ENCODE data around the gene ZNF43.
"Not testable (repeated sequence)": the region's sequence is repeated elsewhere in the genome, so short reads cannot be mapped to it uniquely, and the experiment has no call there.

The ZNF43 gene

DNA sequence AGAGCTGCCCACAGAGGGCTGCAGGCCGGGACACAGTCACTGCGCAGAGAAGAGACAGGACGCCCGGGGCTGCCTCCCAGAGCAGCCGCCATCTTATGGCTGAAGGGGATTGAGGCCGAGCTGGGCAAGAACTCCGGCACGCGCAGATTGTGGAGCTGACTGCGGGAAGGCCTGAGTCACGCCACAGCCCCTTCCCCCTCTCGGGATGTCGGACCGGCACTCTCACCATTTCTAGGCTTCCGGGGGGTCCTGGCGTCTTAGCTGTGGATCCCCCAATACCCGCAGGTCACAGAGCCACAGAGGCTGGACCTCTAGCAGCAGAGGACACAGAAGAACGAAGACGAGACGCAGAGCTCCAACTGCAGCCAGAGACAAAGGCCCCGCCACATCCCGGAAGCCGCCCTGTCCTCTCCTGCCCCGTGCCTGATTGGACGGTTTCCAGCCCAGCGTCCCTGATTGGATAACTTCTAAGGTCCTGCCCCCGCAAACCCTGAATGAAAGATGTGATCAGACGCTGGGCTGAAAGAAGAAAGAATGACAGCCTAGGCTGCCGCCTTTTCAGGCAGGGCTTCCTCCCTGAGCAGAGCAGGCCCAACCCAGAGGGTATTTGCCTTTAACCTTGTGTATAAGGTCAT, at the start of gene ZNF43:
TSS of gene ZNF43 (minus strand) at position 373 of the 635 bp plus-strand sequence. CDS start at position 229, 144 bp downstream.
- DNase-seq (ENCODE audit: low read depth in 3 of 3), result peak; percentile 76 to 86 (median 80)

- DNase-seq (ENCODE audit: low read depth in 3 of 3), result not testable (repeated sequence)
Observed at GRCh38 chr19:21885516-21885915, 49.5 kb upstream of the ZNF43 start.

DNA sequence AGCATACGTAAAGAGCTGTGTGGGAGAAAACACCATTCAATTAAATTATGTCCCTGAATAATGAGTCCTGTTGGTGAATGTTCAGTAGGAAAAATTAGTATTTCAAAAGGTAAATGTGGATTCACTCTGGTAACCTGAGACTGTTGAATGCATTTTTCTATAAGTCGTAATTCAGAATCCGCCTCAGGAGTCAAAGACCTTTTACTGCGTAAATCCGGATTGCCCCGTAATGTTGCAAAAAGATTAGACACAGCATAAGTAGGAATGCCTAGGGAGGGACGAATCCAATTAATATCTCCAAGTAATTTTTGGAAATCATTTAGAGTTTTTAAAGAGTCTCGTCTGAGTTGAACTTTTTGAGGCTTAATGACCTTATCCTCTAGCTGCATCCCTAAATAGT, 48.8 kb upstream of the ZNF43 start:
- DNase-seq (ENCODE audit: low read depth in 3 of 3), result not testable (repeated sequence)

DNA sequence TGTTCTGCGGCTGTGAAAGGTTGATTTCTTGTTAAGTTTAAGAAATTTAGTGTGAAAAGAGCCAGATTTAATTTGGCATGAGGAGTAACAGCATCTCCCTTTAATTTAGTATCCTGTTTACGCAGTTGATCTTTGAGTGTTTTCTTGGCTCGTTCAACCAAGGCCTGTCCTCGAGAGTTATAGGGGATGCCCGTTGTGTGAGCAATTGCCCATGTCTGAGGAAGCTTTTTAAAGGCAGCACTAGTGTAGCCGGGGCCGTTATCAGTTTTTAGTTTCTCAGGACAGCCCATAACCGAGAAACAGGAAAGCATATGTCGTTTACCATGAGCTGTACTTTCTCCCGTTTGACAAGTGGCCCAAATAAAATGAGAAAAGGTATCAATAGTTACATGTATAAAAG, 47.5 kb upstream of the ZNF43 start:
- DNase-seq (ENCODE audit: low read depth in 3 of 3), result no peak

DNA sequence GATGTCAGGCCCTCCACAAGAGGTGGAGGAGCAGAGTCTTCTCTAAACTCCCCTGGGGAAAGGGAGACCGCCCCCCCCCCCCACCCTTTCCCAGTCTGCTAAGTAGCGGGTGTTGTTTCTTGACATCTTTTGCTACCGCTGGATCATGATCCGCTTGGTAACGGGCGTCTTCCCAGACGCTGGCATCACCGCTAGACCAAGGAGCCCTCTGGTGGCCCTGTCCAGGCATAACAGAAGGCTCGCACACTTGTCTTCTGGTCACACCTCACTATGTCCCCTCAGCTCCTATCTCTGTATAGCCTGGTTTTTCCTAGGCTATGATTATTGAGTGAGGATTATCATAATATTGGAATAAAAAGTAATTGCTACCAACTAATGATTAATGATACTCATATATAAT, 44.8 kb upstream of the ZNF43 start:
- not testable (repeated sequence) for DNase-seq (ENCODE audit: low read depth in 3 of 3)

DNA sequence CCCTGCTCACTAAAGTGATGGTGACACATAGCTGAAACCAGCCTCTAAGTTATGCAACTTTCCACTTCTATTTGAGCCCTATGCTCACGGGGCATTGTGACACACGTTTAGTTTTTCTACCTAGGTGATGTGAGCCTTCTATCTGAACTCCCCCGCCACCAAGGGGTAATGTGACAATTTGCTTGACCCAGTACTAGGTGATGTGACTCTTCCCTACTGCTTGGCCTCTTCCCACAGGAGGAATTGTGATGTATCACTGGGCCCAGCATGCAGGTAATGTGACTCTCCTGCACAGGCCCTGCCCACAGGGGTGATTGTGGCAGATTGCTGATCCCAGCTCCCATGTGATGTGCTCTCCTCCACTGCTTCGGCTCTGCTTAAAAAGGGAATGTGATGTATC, 42.7 kb upstream of the ZNF43 start:
- DNase-seq (ENCODE audit: low read depth in 3 of 3), result no peak

GRCh38 chr19:21877976-21878375, 42.0 kb upstream of the ZNF43 start:
- DNase-seq (ENCODE audit: low read depth in 3 of 3), result no peak

DNA sequence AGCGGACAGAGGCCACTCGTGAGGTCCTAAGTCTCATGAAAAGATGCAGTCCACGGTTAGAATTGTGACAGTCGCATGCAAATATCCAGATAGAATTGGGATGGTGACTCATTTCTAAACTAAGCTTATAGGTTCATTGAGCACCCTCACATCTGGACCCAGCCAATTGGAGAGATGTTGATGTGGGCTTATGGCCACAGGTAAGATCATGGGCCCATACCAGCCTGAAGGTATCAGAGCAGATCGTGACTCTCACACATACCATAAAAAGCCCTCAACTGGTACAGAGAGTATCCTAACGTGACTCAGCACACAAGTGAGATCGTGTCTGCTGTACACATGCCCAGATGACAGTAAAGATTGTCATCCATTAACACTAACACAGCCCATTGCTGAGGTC, 40.6 kb upstream of the ZNF43 start:
- not testable (repeated sequence) for DNase-seq (ENCODE audit: low read depth in 3 of 3)

GRCh38 chr19:21856773-21857514, 21.0 kb upstream of the ZNF43 start:
- no peak for DNase-seq (ENCODE audit: low read depth in 3 of 3)

- DNase-seq (ENCODE audit: low read depth in 3 of 3), result peak; percentile 71 to 74 (median 74)
Observed at GRCh38 chr19:21851596-21852345, 15.8 kb upstream of the ZNF43 start.

DNA sequence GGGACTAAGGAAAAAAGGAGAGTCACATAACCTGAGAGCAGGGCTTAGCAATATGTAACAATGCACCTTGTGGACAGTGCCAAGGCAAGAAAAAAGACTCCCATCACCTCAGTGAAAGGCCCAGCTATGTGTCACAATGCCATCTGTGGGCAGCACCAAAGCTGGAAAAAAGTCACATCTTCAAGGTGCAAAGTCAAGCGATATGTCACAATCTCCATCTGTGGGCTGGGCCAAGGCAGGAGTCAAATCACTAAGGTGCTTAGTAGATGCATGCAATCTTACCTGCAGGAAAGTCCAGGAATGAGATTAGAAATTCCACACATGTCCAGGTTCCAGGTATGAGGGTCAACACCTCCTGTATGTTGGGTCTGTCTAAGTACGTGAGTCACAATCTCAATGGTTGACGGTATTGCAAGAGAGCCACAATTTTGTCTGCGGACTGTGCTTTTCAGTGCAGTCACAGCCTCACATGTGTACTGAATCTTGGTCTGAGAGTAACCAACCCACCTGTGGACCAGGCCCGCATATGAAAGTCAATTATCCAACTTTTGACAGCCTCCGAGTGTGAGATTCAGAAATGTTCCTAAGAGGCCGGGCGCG, 14.8 kb upstream of the ZNF43 start:
- DNase-seq (ENCODE audit: low read depth in 3 of 3), result no peak

GRCh38 chr19:21848706-21849105, 12.7 kb upstream of the ZNF43 start:
- DNase-seq (ENCODE audit: low read depth in 3 of 3), result no peak

DNA sequence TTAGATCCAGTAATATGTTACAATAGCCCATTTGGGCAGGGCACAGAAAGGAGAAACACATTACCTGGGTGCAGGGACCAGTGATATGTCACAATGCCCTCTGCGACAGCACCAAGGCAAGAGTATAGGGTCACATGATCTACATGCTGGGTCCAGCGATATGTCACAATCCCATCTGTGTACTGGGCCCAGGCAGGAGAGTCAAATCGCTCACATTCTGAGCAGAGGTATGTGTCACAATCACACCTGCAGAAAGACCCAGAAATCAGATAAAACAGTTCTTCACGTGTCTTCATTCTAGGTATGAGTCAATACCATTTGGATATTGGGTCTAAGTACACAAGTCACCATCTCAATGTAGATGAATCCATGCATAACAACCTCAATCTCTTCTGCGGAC, 7.1 kb upstream of the ZNF43 start:
- DNase-seq (ENCODE audit: low read depth in 3 of 3), result no peak

- no peak for DNase-seq (ENCODE audit: low read depth in 3 of 3)
Observed at GRCh38 chr19:21841488-21842097, 5.6 kb upstream of the ZNF43 start.

GRCh38 chr19:21841081-21841480, 5.1 kb upstream of the ZNF43 start:
- DNase-seq (ENCODE audit: low read depth in 3 of 3), result no peak

DNA sequence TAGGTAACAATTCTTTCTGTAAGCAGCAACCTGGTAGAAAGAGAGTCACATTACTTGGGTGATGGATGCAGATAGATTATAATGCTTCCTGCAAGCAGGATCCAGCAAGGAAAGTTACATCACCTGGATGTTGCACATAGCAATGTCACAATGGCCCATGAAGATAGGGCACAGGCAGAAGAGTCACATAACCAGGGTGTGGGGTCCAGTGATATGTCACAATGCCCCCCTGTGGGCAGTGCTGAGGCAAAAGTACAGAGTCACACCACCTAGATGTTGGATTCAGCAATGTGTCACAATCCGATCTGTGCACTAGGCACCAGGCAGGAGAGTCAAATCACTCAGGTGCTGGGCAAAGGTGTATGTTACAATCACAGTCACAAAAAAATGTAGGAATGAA, 4.0 kb upstream of the ZNF43 start:
- DNase-seq (ENCODE audit: low read depth in 3 of 3), result no peak

DNA sequence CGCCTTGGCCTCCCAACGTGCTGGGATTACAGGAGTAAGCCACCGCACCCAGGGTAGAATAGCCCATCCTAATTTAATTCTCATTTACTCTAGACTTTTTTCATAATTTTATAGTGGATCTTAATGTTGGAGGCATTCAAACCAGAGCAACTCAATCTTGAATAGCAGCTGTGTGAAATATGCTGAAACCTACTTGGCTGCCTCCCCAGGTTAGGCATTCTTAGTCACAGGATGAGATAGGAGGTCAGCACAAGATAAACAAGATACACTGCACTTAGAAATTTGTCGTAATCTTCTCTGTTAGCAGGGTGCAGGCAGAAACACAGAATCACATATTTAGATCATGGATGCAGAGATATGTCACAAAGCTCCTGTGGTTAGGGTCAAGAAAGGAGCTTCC, 2.7 kb upstream of the ZNF43 start:
- DNase-seq (ENCODE audit: low read depth in 3 of 3), result no peak

GRCh38 chr19:21835429-21835809, 563 bp downstream of the ZNF43 start:
- no peak for DNase-seq (ENCODE audit: low read depth in 3 of 3)

GRCh38 chr19:21833733-21834132, 2.2 kb downstream of the ZNF43 start:
- DNase-seq (ENCODE audit: low read depth in 3 of 3), result no peak

DNA sequence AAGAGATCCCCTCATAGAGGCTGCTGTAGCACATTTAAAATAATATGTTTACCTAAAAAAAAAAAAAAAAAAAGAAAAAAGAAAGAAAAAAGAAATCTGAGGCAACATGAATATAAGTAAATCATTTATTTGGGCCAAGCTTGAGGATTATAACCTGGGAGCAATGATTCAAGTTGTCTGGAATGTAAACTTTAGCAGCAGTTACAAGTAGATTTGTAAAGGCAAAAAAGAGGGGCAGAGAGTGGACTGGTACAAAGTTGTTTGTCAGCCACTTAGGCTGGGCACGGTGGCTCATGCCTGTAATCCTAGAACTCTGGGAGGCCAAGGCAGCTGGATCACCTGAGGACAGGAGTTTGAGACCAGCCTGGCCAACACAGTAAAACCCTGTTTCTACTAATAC, 11.3 kb downstream of the ZNF43 start:
- no peak for DNase-seq (ENCODE audit: low read depth in 3 of 3)

GRCh38 chr19:21823224-21823623, 12.8 kb downstream of the ZNF43 start:
- DNase-seq (ENCODE audit: low read depth in 3 of 3), result no peak

DNA sequence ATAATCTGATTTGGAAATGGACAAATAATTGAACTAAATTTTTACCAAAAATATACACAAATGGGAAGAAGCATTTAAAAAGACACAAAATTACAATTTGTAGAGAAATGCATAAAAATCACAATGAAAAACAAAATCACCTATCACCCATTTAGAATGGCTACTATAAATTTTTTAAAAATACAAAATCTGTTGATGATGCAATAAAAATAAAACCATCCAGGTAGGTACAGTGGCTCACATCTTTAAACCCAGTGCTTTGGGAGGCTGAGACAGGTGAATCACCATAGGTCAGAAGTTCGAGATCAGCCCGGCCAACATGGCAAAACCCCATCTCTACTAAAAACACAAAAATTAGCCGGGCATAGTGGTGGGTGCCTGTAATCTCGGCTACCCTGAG, 23.5 kb downstream of the ZNF43 start:
- DNase-seq (ENCODE audit: low read depth in 3 of 3), result no peak
